AG04450 (cell line): Measurements from ENCODE around the gene MRPL32. TPM values are rescaled to one million over a fixed set of nuclear protein-coding genes. Genes with fewer than 3 reads are reported as not detected.
A peak's percentile ranks its signal among the peaks of the same experiment; 100 is the strongest.

ENCODE experiments used
- CTCF ChIA-PET: fragments of 300-600, 350-600 bp; formaldehyde crosslinking; extraction: SDS; loops from one replicate; lab custom pipeline; 2022; ENCODE audit warnings: antibody characterized with exemption, inconsistent platforms; lab: Charles Lee
- POLR2A ChIA-PET: fragments of 350-600 bp; formaldehyde crosslinking; extraction: SDS; loops from one replicate; lab custom pipeline; 2021; ENCODE audit warnings: antibody characterized with exemption, inconsistent platforms; lab: Yijun Ruan, JAX
- DNase-seq: peaks from one replicate; pipeline ENCODE4 v3.0.0-alpha.2; 2011; ENCODE audit warnings: low read depth, low spot score
- H3K27ac ChIP-seq: one replicate; pipeline ENCODE4 v1.5.1; 2012; ENCODE audit warnings: low read depth, low read length, control low read depth
- H3K27me3 ChIP-seq: one replicate; pipeline ENCODE4 v1.6.0; 2012; ENCODE audit warnings: low read length; ENCODE audit not compliant: control insufficient read depth, insufficient read depth
- H3K4me3 ChIP-seq: 2 replicates; pipeline ENCODE4 v1.5.1; 2011; ENCODE audit warnings: mild to moderate bottlenecking, low read depth, low read length, control low read depth
- H3K9me3 ChIP-seq: 2 replicates; pipeline ENCODE4 v1.5.1; 2012; ENCODE audit warnings: low read length; ENCODE audit not compliant: control insufficient read depth, insufficient read depth
- CTCF ChIP-seq: IDR thresholded peaks from 2 replicates; pipeline ENCODE4 v1.5.1; 2011; ENCODE audit warnings: low read depth, low read length, control low read depth, inconsistent platforms
- polyA plus RNA-seq: library from polyadenylated mRNA; depleted of rRNA; stranded (reverse); fragments of >200 nt; gene quantifications from 2 replicates; pipeline ENCODE4 v1.2.3, GENCODE V29; 2011

Gene MRPL32
- polyA plus RNA-seq, 1 experiment: 68.5 TPM

- CTCF ChIA-PET: interaction anchor here (0.8 to 0.9 kb wide), 4 partner anchors 31 to 970 kb away, joined by 3 to 5 read pairs (median 4); no protein-coding TSS in a partner anchor
- POLR2A ChIA-PET: interaction anchor here (0.9 kb wide), 1 partner anchor 22 kb away, joined by 3 read pairs; the partner anchor contains the start of genes MRPL32 and PSMA2
Observed at GRCh38 chr7:42910306-42910705, 21.9 kb upstream of the MRPL32 start.

DNA sequence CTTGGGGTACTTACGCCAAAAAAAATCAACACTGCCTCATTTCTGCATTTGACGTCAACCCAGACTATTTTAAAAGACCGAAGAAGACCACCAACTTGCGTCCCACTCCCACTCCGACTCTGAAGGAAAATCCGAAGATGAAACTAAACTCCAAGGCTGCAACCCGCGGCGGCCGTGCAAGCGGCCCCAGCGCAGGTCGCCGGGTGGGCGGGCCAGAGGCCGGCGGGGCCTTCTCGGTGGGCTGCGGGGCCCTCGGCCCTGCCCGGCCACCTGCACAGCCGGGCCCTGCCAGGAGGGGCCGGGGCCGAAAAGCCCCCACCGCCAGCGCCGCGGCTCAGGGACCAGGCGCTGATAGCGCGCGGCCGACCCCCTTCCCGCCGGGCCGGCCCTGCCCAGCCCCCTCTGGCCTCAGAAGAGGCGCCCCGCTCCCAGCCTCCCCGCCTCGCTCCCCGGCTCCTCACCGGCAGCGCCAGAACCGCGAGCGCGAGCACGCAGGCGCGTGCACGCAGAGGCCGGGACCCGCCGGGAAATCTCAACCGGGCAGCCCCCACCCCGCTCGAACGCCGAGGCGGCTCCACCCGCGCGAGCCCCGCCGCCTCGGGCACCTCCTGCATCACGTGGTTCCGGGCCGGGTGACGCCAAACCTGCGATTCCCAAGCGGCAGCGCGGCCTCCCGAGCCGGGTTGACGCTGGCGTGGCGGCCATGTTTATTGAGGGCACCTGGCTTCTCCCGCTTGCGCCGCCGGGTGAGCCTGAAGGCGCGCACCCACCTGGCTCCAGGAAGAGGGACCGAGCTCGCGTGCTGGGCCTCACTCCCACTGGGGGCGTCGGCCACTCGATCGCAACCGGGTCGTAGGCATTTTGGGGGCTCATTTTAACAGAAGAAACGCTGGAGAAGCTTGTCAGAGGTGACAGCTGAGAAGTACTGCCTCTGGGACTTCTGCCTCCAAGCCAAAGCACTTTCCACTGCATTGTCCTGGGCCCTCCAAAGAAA lies 20.4 kb upstream of the MRPL32 start, which contains the start of gene C7orf25:
TSS of gene C7orf25 (minus strand) at position 617 of the 994 bp plus-strand sequence. CDS start 1,170 bp downstream, outside the sequence.
- ChIA-PET CTCF (interaction anchor here (0.6 to 1.0 kb wide), 3 partner anchors 30 to 971 kb away, joined by 3 read pairs; no protein-coding TSS in a partner anchor), POLR2A (interaction anchor here (0.6 to 0.9 kb wide), 3 partner anchors 20 to 794 kb away, joined by 3 read pairs; partner anchors contain the start of genes MRPL32 and PSMA2)
- no peak within 1 kb of the TSS for H3K27ac ChIP-seq

More at GRCh38 chr7:42910306-42910705, 21.9 kb upstream of the MRPL32 start:
- Histone ChIP-seq H3K27me3 (no peaks in the 10 kb centered on the region), H3K27ac (no peak overlapping the region), H3K9me3 (no peaks in the 10 kb centered on the region), H3K4me3 (no peak overlapping the region)
- TF ChIP-seq CTCF: no peak
- DNase-seq: no peak

DNA sequence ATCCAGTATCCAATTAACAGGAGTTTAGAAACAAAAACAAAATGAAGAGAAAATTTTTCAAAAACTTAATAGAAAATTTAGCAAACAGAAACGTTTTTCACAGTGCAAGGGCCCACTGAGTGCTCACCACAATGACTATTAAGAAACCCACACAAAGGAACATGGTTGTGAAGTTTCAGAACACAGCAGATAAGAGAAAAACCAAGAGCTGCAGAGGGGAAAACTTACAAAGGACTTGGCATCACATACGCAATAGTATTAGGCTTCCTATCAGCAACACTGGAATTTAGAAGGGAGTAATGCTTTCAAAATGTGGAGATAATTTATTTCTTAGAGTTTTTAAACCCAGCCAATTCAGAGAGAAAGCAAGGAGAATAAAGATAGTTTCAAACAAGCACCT lies 18.6 kb upstream of the MRPL32 start:
- Histone ChIP-seq H3K27me3 (no peaks in the 10 kb centered on the region), H3K4me3 (no peak overlapping the region), H3K9me3 (no peaks in the 10 kb centered on the region), H3K27ac (no peak overlapping the region)
- no peak for DNase-seq
- ChIA-PET POLR2A (no interaction called here), CTCF (no interaction called here)
- TF ChIP-seq CTCF: no peak

More for the DNA sequence above, 20.4 kb upstream of the MRPL32 start, which contains the start of gene C7orf25:
- Histone ChIP-seq H3K27me3 (no peaks in the 10 kb centered on the region), H3K4me3 (peak within 1 kb of the TSS; percentile 73), H3K9me3 (no peaks in the 10 kb centered on the region)
- no peak for TF ChIP-seq CTCF
- DNase-seq: peak; percentile 76

- H3K27ac ChIP-seq: no peak overlapping the region
- no peak overlapping the region for H3K4me3 ChIP-seq
- POLR2A ChIA-PET: interaction anchor here (0.7 kb wide), 1 partner anchor 1173 kb away, joined by 5 read pairs; no protein-coding TSS in a partner anchor
- no peaks in the 10 kb centered on the region for H3K27me3 ChIP-seq
- H3K9me3 ChIP-seq: no peaks in the 10 kb centered on the region
- no peak for DNase-seq
- CTCF ChIA-PET: interaction anchor here (0.7 kb wide), 1 partner anchor 27 kb away, joined by 4 read pairs; no protein-coding TSS in a partner anchor
- TF ChIP-seq CTCF: no peak
Observed at GRCh38 chr7:42914009-42914408, 18.2 kb upstream of the MRPL32 start.
